SK-N-SH treated with all-trans-retinoic acid at 6 μM for 48 hours (cell line): ENCODE measurements around the gene TRIM7.

Experiments
- ATAC-seq: fragments of 200-7000 bp; cut with Tn5 transposase; 3 replicates; pipeline ENCODE4 v1.9.1; 2020; ENCODE audit warnings: mild to moderate bottlenecking, moderate library complexity
- BACH2 ChIP-seq: fragments of 250-450 bp; sonication (Bioruptor Pico); IDR thresholded peaks from 2 replicates; pipeline ENCODE4 v1.9.0; 2021; ENCODE audit warnings: mild to moderate bottlenecking, borderline replicate concordance
- CREB5 ChIP-seq: fragments of 250-450 bp; sonication (Bioruptor Pico); IDR thresholded peaks from 2 replicates; pipeline ENCODE4 v1.5.1; 2020; ENCODE audit warnings: low read depth, mild to moderate bottlenecking, moderate library complexity
- CSRNP3 ChIP-seq: fragments of 250-450 bp; sonication (Bioruptor Pico); IDR thresholded peaks from 2 replicates; pipeline ENCODE4 v1.5.1; 2021; ENCODE audit warnings: mild to moderate bottlenecking, moderate library complexity
- ESRRG ChIP-seq: fragments of 250-450 bp; sonication (Bioruptor Pico); IDR thresholded peaks from 2 replicates; pipeline ENCODE4 v1.6.1; 2021; ENCODE audit warnings: mild to moderate bottlenecking
- OSR1 ChIP-seq: fragments of 250-450 bp; sonication (Bioruptor Pico); IDR thresholded peaks from 2 replicates; pipeline ENCODE4 v1.8.0; 2022; ENCODE audit warnings: moderate library complexity, mild to moderate bottlenecking, inconsistent platforms
- PATZ1 ChIP-seq: fragments of 250-450 bp; sonication (Bioruptor Pico); IDR thresholded peaks from 2 replicates; pipeline ENCODE4 v1.8.0; 2020; ENCODE audit warnings: mild to moderate bottlenecking, moderate library complexity, borderline replicate concordance
- POU6F1 ChIP-seq: fragments of 250-450 bp; sonication (Bioruptor Pico); IDR thresholded peaks from 2 replicates; pipeline ENCODE4 v1.8.0; 2021; ENCODE audit warnings: low read depth, mild to moderate bottlenecking, moderate library complexity, borderline replicate concordance
- PPARA ChIP-seq: fragments of 250-450 bp; sonication (Bioruptor Pico); IDR thresholded peaks from 2 replicates; pipeline ENCODE4 v1.5.0; 2020; ENCODE audit warnings: mild to moderate bottlenecking, borderline replicate concordance
- RARB ChIP-seq: fragments of 250-450 bp; sonication (Bioruptor Pico); IDR thresholded peaks from 2 replicates; pipeline ENCODE4 v1.8.0; 2021; ENCODE audit warnings: mild to moderate bottlenecking, moderate library complexity
- SNAI2 ChIP-seq: fragments of 250-450 bp; sonication (Bioruptor Pico); IDR thresholded peaks from 2 replicates; pipeline ENCODE4 v1.5.0; 2020; ENCODE audit warnings: mild to moderate bottlenecking, moderate library complexity
- TCF4 ChIP-seq: fragments of 250-450 bp; sonication (Bioruptor Pico); IDR thresholded peaks from 2 replicates; pipeline ENCODE4 v1.8.0; 2021; ENCODE audit warnings: mild to moderate bottlenecking, moderate library complexity, borderline replicate concordance
- TOX ChIP-seq: fragments of 250-450 bp; sonication (Bioruptor Pico); IDR thresholded peaks from 2 replicates; pipeline ENCODE4 v1.8.0; 2021; ENCODE audit warnings: mild to moderate bottlenecking, moderate library complexity, borderline replicate concordance
- TSHZ2 ChIP-seq: fragments of 250-450 bp; sonication (Bioruptor Pico); IDR thresholded peaks from 2 replicates; pipeline ENCODE4 v1.5.0; 2020; ENCODE audit warnings: mild to moderate bottlenecking, moderate library complexity
- ZC3H10 ChIP-seq: fragments of 250-450 bp; sonication (Bioruptor Pico); IDR thresholded peaks from 2 replicates; pipeline ENCODE4 v1.5.1; 2021; ENCODE audit warnings: mild to moderate bottlenecking, moderate library complexity
- ZFP3 ChIP-seq: fragments of 250-450 bp; sonication (Bioruptor Pico); IDR thresholded peaks from 2 replicates; pipeline ENCODE4 v1.5.0; 2020; ENCODE audit warnings: mild to moderate bottlenecking, moderate library complexity
- ZFP30 ChIP-seq: fragments of 450-650 bp; formaldehyde crosslinking; IDR thresholded peaks from 2 replicates; pipeline ENCODE4 v1.5.0; 2022; ENCODE audit warnings: mild to moderate bottlenecking, moderate library complexity
- ZNF565 ChIP-seq: fragments of 450-650 bp; formaldehyde crosslinking; conservative IDR thresholded peaks from 2 replicates; pipeline ENCODE4 v1.5.0; 2020; ENCODE audit warnings: low read depth, mild to moderate bottlenecking, moderate library complexity
- ZNF70 ChIP-seq: fragments of 450-650 bp; formaldehyde crosslinking; IDR thresholded peaks from 2 replicates; pipeline ENCODE4 v1.5.0; 2020; ENCODE audit warnings: mild to moderate bottlenecking, moderate library complexity
- ZNF8 ChIP-seq: fragments of 450-650 bp; formaldehyde crosslinking; IDR thresholded peaks from 2 replicates; pipeline ENCODE4 v1.5.0; 2020; ENCODE audit warnings: mild to moderate bottlenecking, moderate library complexity

TRIM7 gene

GRCh38 chr5:181186986-181187499 lies 18.0 kb downstream of the TRIM7 start (continued):
- TF ChIP-seq PATZ1: no peak

GRCh38 chr5:181186022-181186421 lies 19.0 kb downstream of the TRIM7 start:
- ATAC-seq: no peak
- TF ChIP-seq CREB5 (CRISPR knock-in tag): no peak
- TF ChIP-seq CSRNP3: no peak
- no peak for TF ChIP-seq ZNF8
- no peak for TF ChIP-seq TSHZ2 (CRISPR knock-in tag)
- TF ChIP-seq ZFP3 (CRISPR knock-in tag): no peak
- TF ChIP-seq ZFP30 (CRISPR knock-in tag): no peak
- no peak for TF ChIP-seq RARB (CRISPR knock-in tag)
- no peak for TF ChIP-seq TCF4 (CRISPR knock-in tag)
- no peak for TF ChIP-seq POU6F1
- no peak for TF ChIP-seq PATZ1
- TF ChIP-seq ZC3H10 (CRISPR knock-in tag): no peak

GRCh38 chr5:181185560-181185959 lies 19.4 kb downstream of the TRIM7 start:
- no peak for ATAC-seq
- TF ChIP-seq PATZ1 (no peak), TOX (CRISPR knock-in tag) (no peak), OSR1 (no peak), BACH2 (CRISPR knock-in tag) (no peak), TSHZ2 (CRISPR knock-in tag) (no peak), ZNF565 (CRISPR knock-in tag) (no peak), ESRRG (CRISPR knock-in tag) (no peak), PPARA (CRISPR knock-in tag) (no peak), ZNF70 (CRISPR knock-in tag) (no peak), ZFP30 (CRISPR knock-in tag) (no peak), TCF4 (CRISPR knock-in tag) (no peak), RARB (CRISPR knock-in tag) (no peak), ZNF8 (no peak), ZC3H10 (CRISPR knock-in tag) (no peak), POU6F1 (no peak), ZFP3 (CRISPR knock-in tag) (no peak), SNAI2 (CRISPR knock-in tag) (no peak)
